Prostate gland (tissue), 2 donors: Measurements from ENCODE around the gene ARHGDIG.

Source experiments
- POLR2A ChIP-seq: fragments of 450-650 bp; IDR thresholded peaks from one replicate; pipeline ENCODE4 v1.6.1; 2016; ENCODE audit warnings: antibody characterized with exemption, mild to moderate bottlenecking
- POLR2AphosphoS5 ChIP-seq: sonication (generic); formaldehyde crosslinking; IDR thresholded peaks from one replicate; pipeline ENCODE4 v1.6.1; 2017; ENCODE audit warnings: antibody characterized with exemption
- TF ChIP-seq, protein P1 (sequence below), 4 experiments: fragments of 200-600 bp in 2 of 4; fragments of 450-650 bp in 2 of 4; sonication (generic) in 2 of 4; IDR thresholded peaks; 1 replicate in 3 of 4; 2 replicates in 1 of 4; pipeline ENCODE4 v1.5.1; 2016 to 2019; ENCODE audit warnings: antibody characterized with exemption in 4 of 4, mild to moderate bottlenecking in 2 of 4, moderate library complexity in 2 of 4

GRCh38 chr16:285146-286055 is 5.0 kb downstream of the ARHGDIG start:
- TF ChIP-seq, protein P1, sequence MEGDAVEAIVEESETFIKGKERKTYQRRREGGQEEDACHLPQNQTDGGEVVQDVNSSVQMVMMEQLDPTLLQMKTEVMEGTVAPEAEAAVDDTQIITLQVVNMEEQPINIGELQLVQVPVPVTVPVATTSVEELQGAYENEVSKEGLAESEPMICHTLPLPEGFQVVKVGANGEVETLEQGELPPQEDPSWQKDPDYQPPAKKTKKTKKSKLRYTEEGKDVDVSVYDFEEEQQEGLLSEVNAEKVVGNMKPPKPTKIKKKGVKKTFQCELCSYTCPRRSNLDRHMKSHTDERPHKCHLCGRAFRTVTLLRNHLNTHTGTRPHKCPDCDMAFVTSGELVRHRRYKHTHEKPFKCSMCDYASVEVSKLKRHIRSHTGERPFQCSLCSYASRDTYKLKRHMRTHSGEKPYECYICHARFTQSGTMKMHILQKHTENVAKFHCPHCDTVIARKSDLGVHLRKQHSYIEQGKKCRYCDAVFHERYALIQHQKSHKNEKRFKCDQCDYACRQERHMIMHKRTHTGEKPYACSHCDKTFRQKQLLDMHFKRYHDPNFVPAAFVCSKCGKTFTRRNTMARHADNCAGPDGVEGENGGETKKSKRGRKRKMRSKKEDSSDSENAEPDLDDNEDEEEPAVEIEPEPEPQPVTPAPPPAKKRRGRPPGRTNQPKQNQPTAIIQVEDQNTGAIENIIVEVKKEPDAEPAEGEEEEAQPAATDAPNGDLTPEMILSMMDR (IDR thresholded peaks at IDR 0.05) = no peak
- TF ChIP-seq POLR2A (no peak), POLR2AphosphoS5 (no peak)
